ENCODE results near the gene NEDD4L.

Gene NEDD4L

GRCh38 chr18:58064406-58064998 lies 20.5 kb downstream of the NEDD4L start:
- Histone ChIP-seq H3K4me3 (ENCODE audit: low read depth in 1 of 2, low read length in 2 of 2) (no peak overlapping the region), H3K27me3 (ENCODE audit: control insufficient read depth in 1 of 2, insufficient read depth in 2 of 2, low read length in 2 of 2) (no peaks in the 10 kb centered on the region), H3K4me1 (ENCODE audit: control insufficient read depth in 1 of 2, insufficient read depth in 2 of 2, low read length in 2 of 2) (no peaks in the 10 kb centered on the region), H3K9ac (ENCODE audit: low read depth in 1 of 2, low read length in 2 of 2) (no peak overlapping the region), H3K27ac (ENCODE audit: low read depth, low read length) (no peak overlapping the region), H3K36me3 (ENCODE audit: control insufficient read depth in 1 of 2, insufficient read depth in 2 of 2, low read length in 2 of 2) (peaks cover 0 to under 1% of the 10 kb centered on the region in 2 donors), H3K9me3 (ENCODE audit: control insufficient read depth in 1 of 2, low read length in 2 of 2) (no peaks in the 10 kb centered on the region)

DNA sequence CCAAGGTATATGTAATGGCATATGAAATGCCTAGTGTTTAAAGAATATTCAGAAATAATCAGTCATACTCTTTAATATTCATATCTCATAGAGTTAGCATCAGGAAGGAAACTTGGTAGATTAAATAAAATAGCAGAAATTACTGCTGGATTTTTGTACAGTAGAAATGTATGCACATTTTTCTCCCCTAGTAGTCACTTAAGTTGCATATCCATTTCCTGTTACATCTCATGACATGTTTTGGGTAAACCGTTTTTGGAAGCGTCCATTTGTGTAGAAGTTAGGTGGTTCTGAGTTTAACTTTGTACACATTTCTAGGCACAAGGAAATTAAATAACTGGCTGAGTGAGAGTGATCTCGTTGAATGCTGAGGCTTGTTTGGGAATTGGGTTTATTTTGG lies 21.9 kb downstream of the NEDD4L start:
- H3K27me3 ChIP-seq (ENCODE audit: control insufficient read depth in 1 of 2, insufficient read depth in 2 of 2, low read length in 2 of 2): no peaks in the 10 kb centered on the region
- no peak overlapping the region for H3K9ac ChIP-seq (ENCODE audit: low read depth in 1 of 2, low read length in 2 of 2)
- no peak overlapping the region for H3K27ac ChIP-seq (ENCODE audit: low read depth, low read length)
- H3K36me3 ChIP-seq (ENCODE audit: control insufficient read depth in 1 of 2, insufficient read depth in 2 of 2, low read length in 2 of 2): no peaks in the 10 kb centered on the region
- H3K9me3 ChIP-seq (ENCODE audit: control insufficient read depth in 1 of 2, low read length in 2 of 2): no peaks in the 10 kb centered on the region
- H3K4me1 ChIP-seq (ENCODE audit: control insufficient read depth in 1 of 2, insufficient read depth in 2 of 2, low read length in 2 of 2): no peaks in the 10 kb centered on the region
- H3K4me3 ChIP-seq (ENCODE audit: low read depth in 1 of 2, low read length in 2 of 2): no peak overlapping the region

- Histone ChIP-seq H3K4me1 (ENCODE audit: control insufficient read depth in 1 of 2, insufficient read depth in 2 of 2, low read length in 2 of 2) (no peaks in the 10 kb centered on the region), H3K27ac (ENCODE audit: low read depth, low read length) (no peak overlapping the region), H3K9me3 (ENCODE audit: control insufficient read depth in 1 of 2, low read length in 2 of 2) (no peaks in the 10 kb centered on the region), H3K9ac (ENCODE audit: low read depth in 1 of 2, low read length in 2 of 2) (no peak overlapping the region), H3K4me3 (ENCODE audit: low read depth in 1 of 2, low read length in 2 of 2) (no peak overlapping the region), H3K27me3 (ENCODE audit: control insufficient read depth in 1 of 2, insufficient read depth in 2 of 2, low read length in 2 of 2) (no peaks in the 10 kb centered on the region), H3K36me3 (ENCODE audit: control insufficient read depth in 1 of 2, insufficient read depth in 2 of 2, low read length in 2 of 2) (no peaks in the 10 kb centered on the region)
Observed at GRCh38 chr18:58067601-58068000, 23.6 kb downstream of the NEDD4L start.

GRCh38 chr18:58069099-58069498 lies 25.1 kb downstream of the NEDD4L start:
- Histone ChIP-seq H3K36me3 (ENCODE audit: control insufficient read depth in 1 of 2, insufficient read depth in 2 of 2, low read length in 2 of 2) (no peaks in the 10 kb centered on the region), H3K27ac (ENCODE audit: low read depth, low read length) (no peak overlapping the region), H3K9ac (ENCODE audit: low read depth in 1 of 2, low read length in 2 of 2) (no peak overlapping the region), H3K9me3 (ENCODE audit: control insufficient read depth in 1 of 2, low read length in 2 of 2) (no peaks in the 10 kb centered on the region), H3K4me3 (ENCODE audit: low read depth in 1 of 2, low read length in 2 of 2) (no peak overlapping the region), H3K27me3 (ENCODE audit: control insufficient read depth in 1 of 2, insufficient read depth in 2 of 2, low read length in 2 of 2) (no peaks in the 10 kb centered on the region), H3K4me1 (ENCODE audit: control insufficient read depth in 1 of 2, insufficient read depth in 2 of 2, low read length in 2 of 2) (no peaks in the 10 kb centered on the region)

- no peak overlapping the region for H3K9ac ChIP-seq (ENCODE audit: low read depth in 1 of 2, low read length in 2 of 2)
- H3K4me1 ChIP-seq (ENCODE audit: control insufficient read depth in 1 of 2, insufficient read depth in 2 of 2, low read length in 2 of 2): no peaks in the 10 kb centered on the region
- no peaks in the 10 kb centered on the region for H3K36me3 ChIP-seq (ENCODE audit: control insufficient read depth in 1 of 2, insufficient read depth in 2 of 2, low read length in 2 of 2)
- H3K27ac ChIP-seq (ENCODE audit: low read depth, low read length): no peak overlapping the region
- no peaks in the 10 kb centered on the region for H3K27me3 ChIP-seq (ENCODE audit: control insufficient read depth in 1 of 2, insufficient read depth in 2 of 2, low read length in 2 of 2)
- H3K9me3 ChIP-seq (ENCODE audit: control insufficient read depth in 1 of 2, low read length in 2 of 2): no peaks in the 10 kb centered on the region
- H3K4me3 ChIP-seq (ENCODE audit: low read depth in 1 of 2, low read length in 2 of 2): no peak overlapping the region
Observed at GRCh38 chr18:58069721-58070292, 25.8 kb downstream of the NEDD4L start.

- no peak overlapping the region for H3K27ac ChIP-seq (ENCODE audit: low read depth, low read length)
Observed at GRCh38 chr18:58076052-58076451, 32.0 kb downstream of the NEDD4L start.

DNA sequence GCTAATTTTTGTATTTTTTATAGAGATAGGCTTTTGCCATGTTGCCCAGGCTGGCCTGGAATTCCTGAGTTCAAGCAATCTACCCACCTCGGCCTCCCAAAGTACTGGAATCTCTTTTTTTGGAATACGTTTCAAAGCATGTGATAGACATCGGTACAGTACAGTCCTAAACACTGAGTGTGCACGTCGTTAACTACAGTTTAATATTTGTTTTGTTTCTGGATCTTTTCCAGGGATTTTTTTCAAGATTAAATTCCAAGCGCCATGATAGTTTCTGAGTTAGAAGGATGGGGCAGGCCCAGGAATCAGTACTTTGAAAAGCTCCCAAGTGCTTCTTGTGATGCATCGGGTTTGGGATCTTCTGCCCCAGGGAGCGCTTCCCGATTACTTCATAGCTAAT lies 33.3 kb downstream of the NEDD4L start:
- no peak overlapping the region for H3K27ac ChIP-seq (ENCODE audit: low read depth, low read length)
- no peak overlapping the region for H3K4me3 ChIP-seq (ENCODE audit: low read depth in 1 of 2, low read length in 2 of 2)
- no peak overlapping the region for H3K9ac ChIP-seq (ENCODE audit: low read depth in 1 of 2, low read length in 2 of 2)
- H3K36me3 ChIP-seq (ENCODE audit: control insufficient read depth in 1 of 2, insufficient read depth in 2 of 2, low read length in 2 of 2): no peaks in the 10 kb centered on the region
- no peaks in the 10 kb centered on the region for H3K27me3 ChIP-seq (ENCODE audit: control insufficient read depth in 1 of 2, insufficient read depth in 2 of 2, low read length in 2 of 2)
- peaks cover 4 to 12% of the 10 kb centered on the region in 2 donors for H3K4me1 ChIP-seq (ENCODE audit: control insufficient read depth in 1 of 2, insufficient read depth in 2 of 2, low read length in 2 of 2)
- H3K9me3 ChIP-seq (ENCODE audit: control insufficient read depth in 1 of 2, low read length in 2 of 2): no peaks in the 10 kb centered on the region

More at GRCh38 chr18:58076052-58076451, 32.0 kb downstream of the NEDD4L start:
- Histone ChIP-seq H3K4me1 (ENCODE audit: control insufficient read depth in 1 of 2, insufficient read depth in 2 of 2, low read length in 2 of 2) (peaks cover 4 to 12% of the 10 kb centered on the region in 2 donors), H3K27me3 (ENCODE audit: control insufficient read depth in 1 of 2, insufficient read depth in 2 of 2, low read length in 2 of 2) (no peaks in the 10 kb centered on the region), H3K9me3 (ENCODE audit: control insufficient read depth in 1 of 2, low read length in 2 of 2) (no peaks in the 10 kb centered on the region), H3K36me3 (ENCODE audit: control insufficient read depth in 1 of 2, insufficient read depth in 2 of 2, low read length in 2 of 2) (no peaks in the 10 kb centered on the region), H3K9ac (ENCODE audit: low read depth in 1 of 2, low read length in 2 of 2) (no peak overlapping the region), H3K4me3 (ENCODE audit: low read depth in 1 of 2, low read length in 2 of 2) (no peak overlapping the region)

GRCh38 chr18:58078889-58079573 lies 35.0 kb downstream of the NEDD4L start:
- Histone ChIP-seq H3K27ac (ENCODE audit: low read depth, low read length) (no peak overlapping the region), H3K9me3 (ENCODE audit: control insufficient read depth in 1 of 2, low read length in 2 of 2) (no peaks in the 10 kb centered on the region), H3K36me3 (ENCODE audit: control insufficient read depth in 1 of 2, insufficient read depth in 2 of 2, low read length in 2 of 2) (no peaks in the 10 kb centered on the region), H3K9ac (ENCODE audit: low read depth in 1 of 2, low read length in 2 of 2) (no peak overlapping the region), H3K4me1 (ENCODE audit: control insufficient read depth in 1 of 2, insufficient read depth in 2 of 2, low read length in 2 of 2) (peaks cover 4 to 12% of the 10 kb centered on the region in 2 donors), H3K27me3 (ENCODE audit: control insufficient read depth in 1 of 2, insufficient read depth in 2 of 2, low read length in 2 of 2) (no peaks in the 10 kb centered on the region), H3K4me3 (ENCODE audit: low read depth in 1 of 2, low read length in 2 of 2) (peak overlapping the region in 1 of 2 donors; percentile 2)

DNA sequence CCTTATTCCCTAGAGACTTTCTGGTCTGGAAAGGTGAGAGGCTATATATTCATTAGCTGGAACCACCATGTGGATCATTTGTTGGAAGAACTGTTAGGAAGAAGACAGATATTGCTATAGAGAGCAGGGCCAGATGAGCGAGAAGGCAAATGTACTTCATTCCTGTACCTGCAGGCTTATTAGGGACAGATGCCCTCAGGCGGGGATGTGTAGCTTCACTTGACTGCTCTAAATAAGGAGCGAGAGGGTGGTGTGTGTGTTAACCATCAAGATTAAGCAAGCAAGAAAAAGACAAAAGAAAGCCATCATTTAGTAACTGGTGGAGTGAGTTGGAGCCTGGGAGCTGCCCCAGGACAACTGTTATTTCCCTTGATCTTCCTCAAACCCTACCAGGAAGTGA lies 36.4 kb downstream of the NEDD4L start:
- no peak overlapping the region for H3K4me3 ChIP-seq (ENCODE audit: low read depth in 1 of 2, low read length in 2 of 2)
- H3K36me3 ChIP-seq (ENCODE audit: control insufficient read depth in 1 of 2, insufficient read depth in 2 of 2, low read length in 2 of 2): no peaks in the 10 kb centered on the region
- no peaks in the 10 kb centered on the region for H3K27me3 ChIP-seq (ENCODE audit: control insufficient read depth in 1 of 2, insufficient read depth in 2 of 2, low read length in 2 of 2)
- H3K4me1 ChIP-seq (ENCODE audit: control insufficient read depth in 1 of 2, insufficient read depth in 2 of 2, low read length in 2 of 2): peaks cover 4 to 12% of the 10 kb centered on the region in 2 donors
- H3K9me3 ChIP-seq (ENCODE audit: control insufficient read depth in 1 of 2, low read length in 2 of 2): no peaks in the 10 kb centered on the region
- no peak overlapping the region for H3K27ac ChIP-seq (ENCODE audit: low read depth, low read length)
- H3K9ac ChIP-seq (ENCODE audit: low read depth in 1 of 2, low read length in 2 of 2): no peak overlapping the region

DNA sequence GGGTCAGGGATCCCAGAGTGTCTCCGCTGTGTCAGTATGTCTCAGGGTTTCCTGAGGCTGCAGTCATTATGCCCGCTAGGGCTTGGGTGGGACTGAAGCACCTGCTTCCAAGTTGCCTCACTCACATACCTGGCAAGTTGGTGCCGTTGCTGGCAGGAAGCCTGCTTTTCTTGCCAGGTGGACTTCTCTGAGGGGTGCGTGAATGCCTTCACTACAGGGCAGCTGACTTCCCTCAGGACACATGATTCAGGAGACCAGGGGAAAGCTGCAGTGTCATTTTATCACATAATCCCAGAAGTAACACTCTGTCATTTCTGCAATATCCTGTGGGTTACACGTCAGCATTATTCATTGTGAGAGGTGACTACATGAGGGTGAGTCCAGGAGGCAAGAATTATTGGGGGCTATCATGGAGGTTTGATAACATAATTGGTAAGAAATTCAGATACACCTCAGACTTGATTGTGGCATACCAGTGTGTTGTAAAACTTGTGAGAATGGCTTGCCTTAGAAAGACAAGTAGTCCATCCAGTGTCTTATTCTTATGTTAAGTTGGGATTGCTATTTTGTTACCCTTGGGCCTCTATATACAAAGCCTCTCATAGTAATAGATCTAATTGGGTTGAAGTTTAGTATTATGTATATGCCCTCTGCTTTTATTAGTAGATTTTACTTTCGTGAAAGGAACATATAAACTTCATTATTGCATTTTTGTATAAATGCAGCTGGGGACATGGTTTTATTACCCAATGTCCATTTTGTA lies 44.1 kb downstream of the NEDD4L start:
- Histone ChIP-seq H3K4me3 (ENCODE audit: low read depth in 1 of 2, low read length in 2 of 2) (no peak overlapping the region), H3K9me3 (ENCODE audit: control insufficient read depth in 1 of 2, low read length in 2 of 2) (no peaks in the 10 kb centered on the region), H3K27ac (ENCODE audit: low read depth, low read length) (no peak overlapping the region), H3K4me1 (ENCODE audit: control insufficient read depth in 1 of 2, insufficient read depth in 2 of 2, low read length in 2 of 2) (peaks cover 4 to 25% of the 10 kb centered on the region in 2 donors), H3K27me3 (ENCODE audit: control insufficient read depth in 1 of 2, insufficient read depth in 2 of 2, low read length in 2 of 2) (no peaks in the 10 kb centered on the region), H3K9ac (ENCODE audit: low read depth in 1 of 2, low read length in 2 of 2) (no peak overlapping the region), H3K36me3 (ENCODE audit: control insufficient read depth in 1 of 2, insufficient read depth in 2 of 2, low read length in 2 of 2) (no peaks in the 10 kb centered on the region)

Data from duodenal mucosa (tissue), 2 donors.